ENCODE results near the gene NETO2.

The NETO2 gene

GRCh38 chr16:47045023-47045422, 98.7 kb downstream of the NETO2 start:
- no peak for DNase-seq

- DNase-seq, result no peak
These were observed 99.6 kb downstream of the NETO2 start for GRCh38 chr16:47043970-47044684.

- DNase-seq, result no peak
These were observed 100.5 kb downstream of the NETO2 start for GRCh38 chr16:47043200-47043599.

DNA sequence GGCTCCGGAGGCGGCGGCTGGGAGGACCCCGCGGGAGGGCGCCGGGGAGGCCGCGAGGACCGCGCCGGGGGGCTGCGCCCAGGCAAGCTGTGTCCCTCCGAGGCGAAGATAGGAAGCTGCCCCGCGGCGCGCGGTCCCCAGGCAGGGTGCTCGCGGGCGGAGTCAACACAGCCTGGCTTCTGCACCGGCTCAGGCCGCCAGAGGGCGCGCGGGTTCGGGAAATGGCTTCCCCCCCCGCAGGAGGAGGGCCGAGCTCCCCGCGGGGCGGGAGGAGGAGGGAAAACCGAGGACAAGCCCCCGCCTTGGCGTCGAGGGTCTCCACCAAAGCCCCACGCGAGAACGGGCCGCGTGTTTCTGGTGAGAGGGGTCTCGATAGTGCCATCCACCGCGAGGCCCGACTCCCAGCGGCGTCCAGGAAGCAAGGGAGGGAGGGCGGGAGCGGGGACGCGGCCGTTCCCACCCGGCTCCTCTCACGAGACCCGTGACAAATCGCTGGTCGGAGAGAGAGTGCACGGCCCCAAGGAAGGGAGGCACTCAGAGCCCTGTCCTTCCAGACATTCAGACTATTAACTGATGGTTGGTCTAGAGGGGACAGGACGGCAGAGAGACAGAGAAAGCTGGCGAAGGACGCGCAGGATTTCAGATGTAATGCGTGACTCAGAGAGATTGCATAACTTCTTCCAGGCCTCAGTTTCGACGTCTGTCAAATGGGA, 105.8 kb downstream of the NETO2 start:
- peak; percentile 70 to 86 (median 81) for DNase-seq

- DNase-seq, result peak in 2 of 5 donors; percentile 7 to 35
These were observed 106.4 kb downstream of the NETO2 start for GRCh38 chr16:47037396-47037745.

- DNase-seq, result no peak
These were observed 107.5 kb downstream of the NETO2 start for GRCh38 chr16:47036201-47036600.

GRCh38 chr16:47035436-47035835, 108.3 kb downstream of the NETO2 start:
- no peak for DNase-seq

DNA sequence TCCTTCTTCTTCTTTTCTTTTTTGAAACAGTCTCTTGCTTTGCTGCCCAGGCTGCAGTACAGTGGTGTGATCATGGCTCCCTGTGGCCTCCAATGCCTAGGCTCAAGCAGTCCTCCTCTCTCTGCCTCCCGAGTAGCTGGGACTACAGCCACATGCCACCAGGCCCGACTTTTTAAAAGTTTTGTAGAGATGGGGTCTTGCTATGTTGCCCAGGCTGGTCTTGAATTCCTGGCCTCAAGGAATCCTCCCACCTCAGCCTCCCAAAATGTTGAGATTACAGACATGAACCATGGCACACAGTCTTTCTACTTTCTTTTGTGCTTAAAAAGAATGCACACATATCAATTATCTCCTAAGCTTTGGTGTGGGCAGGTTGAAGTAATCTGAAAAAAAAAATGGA, 109.3 kb downstream of the NETO2 start:
- no peak for DNase-seq

DNA sequence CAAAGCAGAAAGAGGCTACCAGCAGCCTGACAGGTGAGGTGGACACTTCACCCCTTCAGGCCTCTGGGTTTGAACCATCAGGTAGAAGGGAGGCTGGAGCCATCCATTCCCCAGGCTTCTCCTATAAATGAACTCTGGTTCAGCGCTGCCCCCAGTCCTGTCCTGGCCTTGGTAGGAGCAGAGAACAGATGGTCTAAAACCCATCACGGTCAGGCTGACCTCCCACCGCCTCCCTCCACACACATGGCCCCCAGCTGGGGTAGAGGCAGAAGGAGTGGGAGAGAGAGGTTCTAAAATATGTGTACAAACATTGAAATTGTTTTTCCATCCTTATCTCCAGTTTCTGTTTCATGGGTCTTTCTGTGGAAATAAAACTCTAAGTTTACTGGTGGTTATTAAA, 110.6 kb downstream of the NETO2 start:
- DNase-seq, result no peak

- no peak for DNase-seq
These were observed 114.0 kb downstream of the NETO2 start for GRCh38 chr16:47029724-47030123.

- no peak for DNase-seq
These were observed 114.9 kb downstream of the NETO2 start for GRCh38 chr16:47028767-47029377.
